Heart left ventricle (tissue), 16 donors: ENCODE data around the gene IL17REL. TPM values are rescaled to one million over a fixed set of nuclear protein-coding genes. Genes with fewer than 3 reads are reported as not detected.
A peak's percentile ranks its signal among the peaks of the same experiment; 100 is the strongest.

Source experiments
- ATAC-seq, 4 donors: fragments of 200-7000 bp; cut with Tn5 transposase; one replicate each; pipeline ENCODE4 v1.9.1; 2020 to 2022; ENCODE audit warnings: moderate library complexity in 4 of 4, mild to moderate bottlenecking in 3 of 4, moderate number of reproducible peaks in 1 of 4
- DNase-seq, 5 donors: peaks; one replicate each; pipeline ENCODE4 v3.0.0-alpha.2; 2020
- H3K27ac ChIP-seq, 12 donors: fragments of 200-600 bp; sonication (generic) in 4 of 12; one replicate each; pipeline versions ENCODE4 v1.5.0 to v1.8.0; 2016 to 2022; ENCODE audit warnings: mild to moderate bottlenecking in 2 of 12
- H3K27me3 ChIP-seq, 9 donors: fragments of 200-600 bp; sonication (generic) in 2 of 9; one replicate each; pipeline versions ENCODE4 v1.5.1 to v1.8.0; 2016 to 2022; ENCODE audit warnings: mild to moderate bottlenecking in 3 of 9
- H3K36me3 ChIP-seq, 9 donors: fragments of 200-600 bp; sonication (generic) in 2 of 9; one replicate each; pipeline versions ENCODE4 v1.5.0 to v1.8.0; 2018 to 2022; ENCODE audit warnings: mild to moderate bottlenecking in 2 of 9
- H3K4me1 ChIP-seq, 12 donors: fragments of 200-600 bp; sonication (generic) in 4 of 12; one replicate each; pipeline versions ENCODE4 v1.5.0 to v1.8.0; 2016 to 2022; ENCODE audit warnings: mild to moderate bottlenecking in 3 of 12
- H3K4me3 ChIP-seq, 12 donors: fragments of 200-600 bp; sonication (generic) in 4 of 12; one replicate each; pipeline versions ENCODE4 v1.5.0 to v1.8.0; 2017 to 2022; ENCODE audit warnings: mild to moderate bottlenecking in 9 of 12, moderate library complexity in 4 of 12
- H3K9me3 ChIP-seq, 12 donors: fragments of 200-600 bp; sonication (generic) in 4 of 12; one replicate each; pipeline versions ENCODE4 v1.5.0 to v1.8.0; 2016 to 2022; ENCODE audit warnings: mild to moderate bottlenecking in 1 of 12
- POLR2A ChIP-seq, 2 donors: fragments of 450-650 bp; IDR thresholded peaks; one replicate each; pipeline ENCODE4 v1.6.1; 2017; ENCODE audit warnings: antibody characterized with exemption in 2 of 2, mild to moderate bottlenecking in 2 of 2, moderate library complexity in 2 of 2
- WGBS, 4 donors: extraction: QIAGEN DNeasy Blood & Tissue Kit in 2 of 4; methylation state at CpG; one replicate each; pipeline versions ENCODE4 v1.1.5 to v1.1.7; 2013 to 2018; 5-methylcytosine and 5-hydroxymethylcytosine counted together
- intact Hi-C, 10 donors: fragments of 100-400 bp; cut with DNase I; formaldehyde crosslinking; loops; one replicate each; pipeline versions ENCODE4 v1.11.1 to v1.14.2; 2022
- polyA plus RNA-seq, 2 donors: library from polyadenylated mRNA; stranded (reverse); fragments of 200-250 nt; gene quantifications; one replicate each; pipeline ENCODE4 v1.2.3, GENCODE V29; 2013
- total RNA-seq, 9 donors: library from RNA; depleted of rRNA in 2 of 9; stranded (reverse); fragments of >200 nt in 2 of 9; fragmentation: NEBNext Ultra II Directional in 3 of 9; extraction: Animal tissue kit (Norgen Biotek cat#: 25700) in 3 of 9; gene quantifications; one replicate each; pipeline versions ENCODE4 v1.1.0 to v1.2.4, GENCODE V29; 2016 to 2023
- TF ChIP-seq, protein P1 (sequence below), 12 donors: fragments of 200-600 bp; sonication (generic) in 4 of 12; IDR thresholded peaks; one replicate each; pipeline versions ENCODE4 v1.5.0 to v1.8.0; 2018 to 2022; ENCODE audit warnings: antibody characterized with exemption in 12 of 12, mild to moderate bottlenecking in 5 of 12
- donor health status: ischemic (EF 13 %, LVEDD 7.1; RV severe dilation, severe dysfunction).
- donor health status: healthy with polysubstance abuse.
- donor health status: DM: no; HTN: yes; CAD: no.
- donor health status: DM: no; HTN: no; CAD: no.
- donor health status: ischemic (EF 25% LVEDD 6.9; RV normal size, moderate dysfunction).
- donor health status: ischemic (EF 25% LVEDD 5.7; RV mildly dilated, moderate dysfunction).
- donor health status: healthy.
- donor health status: DM: yes; HTN: yes; CAD: no.
- donor health status: ischemic (EF 35%, LVEDD 5.7; RV mildly dilated, moderate dysfunction).
- donor health status: nonischemic (EF 11% LVEDD 7.7; RV severe dilation, severe dysfunction).
- donor health status: DM: yes; HTN: yes; CAD: no.
- donor health status: PGD.
- donor health status: ischemic (EF 29% LVEDD 5.4; RV normal size, mild dysfunction).
- donor health status: nonischemic (EF 23%, LVEDD 6.1; RV moderate dilation, normal function).

Gene IL17REL
- total and polyA plus RNA-seq, 11 donors: not detected

DNA sequence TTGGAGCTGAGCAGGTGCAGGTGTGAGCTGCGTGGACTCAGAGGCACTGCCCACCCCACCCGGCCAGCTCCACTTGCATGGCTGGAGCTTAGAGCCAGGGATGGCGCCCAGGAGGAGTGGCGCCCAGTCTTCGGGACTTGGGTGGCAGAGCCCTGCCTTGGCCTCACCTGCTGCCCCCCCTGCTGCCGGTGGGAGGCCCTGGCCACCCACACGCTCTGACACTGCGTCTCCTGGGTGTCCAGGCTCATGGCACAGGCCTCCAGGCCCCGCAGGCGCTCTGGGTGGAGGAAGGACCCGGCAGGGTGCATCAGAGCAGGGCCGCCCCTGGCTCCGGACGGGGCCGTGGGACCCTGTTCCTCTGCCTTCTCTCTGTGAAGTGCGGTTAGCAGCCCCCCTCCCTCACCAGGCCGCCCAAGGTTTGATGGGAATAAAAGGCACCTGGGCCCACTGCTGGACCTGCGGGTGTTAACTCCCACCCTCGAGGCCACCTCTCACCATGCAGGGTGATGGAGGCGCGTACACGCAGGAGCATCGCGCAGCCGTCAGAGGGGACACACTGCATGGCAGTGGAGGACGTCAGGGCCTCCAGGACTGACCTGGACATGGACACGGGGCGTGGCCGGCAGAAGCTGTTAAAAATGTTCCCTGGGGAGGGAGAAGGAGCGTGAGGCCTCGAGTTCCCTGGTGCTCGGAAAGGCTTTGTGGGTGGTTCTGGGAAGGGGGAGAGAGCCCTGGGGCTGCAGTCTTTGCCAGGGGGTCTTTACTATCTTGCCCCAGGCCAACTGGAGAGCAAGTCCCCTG lies 11.8 kb downstream of the IL17REL start:
- Histone ChIP-seq H3K27ac (no peak overlapping the region), H3K27me3 (peaks cover 0 to 11% (median 8%) of the 10 kb centered on the region in 9 donors), H3K36me3 (no peaks in the 10 kb centered on the region), H3K9me3 (no peaks in the 10 kb centered on the region), H3K4me1 (peaks cover 0 to 11% (median 0%) of the 10 kb centered on the region in 12 donors), H3K4me3 (no peak overlapping the region)
- 90 to 94% (median 94%) methylated on average over 23 to 32 of the region's 32 CpGs for WGBS, 4 donors
- TF ChIP-seq POLR2A (IDR thresholded peaks at IDR 0.05): no peak
- TF ChIP-seq, protein P1, sequence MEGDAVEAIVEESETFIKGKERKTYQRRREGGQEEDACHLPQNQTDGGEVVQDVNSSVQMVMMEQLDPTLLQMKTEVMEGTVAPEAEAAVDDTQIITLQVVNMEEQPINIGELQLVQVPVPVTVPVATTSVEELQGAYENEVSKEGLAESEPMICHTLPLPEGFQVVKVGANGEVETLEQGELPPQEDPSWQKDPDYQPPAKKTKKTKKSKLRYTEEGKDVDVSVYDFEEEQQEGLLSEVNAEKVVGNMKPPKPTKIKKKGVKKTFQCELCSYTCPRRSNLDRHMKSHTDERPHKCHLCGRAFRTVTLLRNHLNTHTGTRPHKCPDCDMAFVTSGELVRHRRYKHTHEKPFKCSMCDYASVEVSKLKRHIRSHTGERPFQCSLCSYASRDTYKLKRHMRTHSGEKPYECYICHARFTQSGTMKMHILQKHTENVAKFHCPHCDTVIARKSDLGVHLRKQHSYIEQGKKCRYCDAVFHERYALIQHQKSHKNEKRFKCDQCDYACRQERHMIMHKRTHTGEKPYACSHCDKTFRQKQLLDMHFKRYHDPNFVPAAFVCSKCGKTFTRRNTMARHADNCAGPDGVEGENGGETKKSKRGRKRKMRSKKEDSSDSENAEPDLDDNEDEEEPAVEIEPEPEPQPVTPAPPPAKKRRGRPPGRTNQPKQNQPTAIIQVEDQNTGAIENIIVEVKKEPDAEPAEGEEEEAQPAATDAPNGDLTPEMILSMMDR (IDR thresholded peaks at IDR 0.05): no peak
- intact Hi-C loops: no loop called here
- ATAC-seq: no peak
- DNase-seq: peak in 1 of 5 donors; percentile 15

GRCh38 chr22:49999946-50000586 lies 12.5 kb downstream of the IL17REL start:
- intact Hi-C loops: loop anchor here in 1 of 10 donors (10.0 kb wide), 1 partner anchor 65 kb away; no protein-coding TSS in a partner anchor
- H3K4me3 ChIP-seq: peak overlapping the region in 7 of 12 donors; percentile 12 to 45 (median 28)
- 32 to 65% (median 42%) methylated on average over 14 to 41 of the region's 41 CpGs for WGBS, 4 donors

GRCh38 chr22:49999063-49999945 lies 13.3 kb downstream of the IL17REL start:
- intact Hi-C loops: loop anchor here in 1 of 10 donors (10.0 kb wide), 1 partner anchor 65 kb away; no protein-coding TSS in a partner anchor
- Histone ChIP-seq H3K4me1 (peaks cover 0 to 11% (median 0%) of the 10 kb centered on the region in 12 donors), H3K27ac (no peak overlapping the region), H3K4me3 (peak overlapping the region in 7 of 12 donors; percentile 12 to 45 (median 28)), H3K36me3 (no peaks in the 10 kb centered on the region), H3K27me3 (peaks cover 0 to 11% (median 7%) of the 10 kb centered on the region in 9 donors), H3K9me3 (no peaks in the 10 kb centered on the region)
- ATAC-seq (peak in 1 of 4 donors; percentile 71), DNase-seq (peak in 2 of 5 donors; percentile 16 to 76)
- WGBS, 4 donors: 13 to 38% (median 20%) methylated on average over 16 to 66 of the region's 70 CpGs
- TF ChIP-seq, protein P1 (IDR thresholded peaks at IDR 0.05): no peak
- no peak for TF ChIP-seq POLR2A (IDR thresholded peaks at IDR 0.05)

More at GRCh38 chr22:49999946-50000586, 12.5 kb downstream of the IL17REL start:
- Histone ChIP-seq H3K27ac (no peak overlapping the region), H3K9me3 (no peaks in the 10 kb centered on the region), H3K27me3 (peaks cover 0 to 11% (median 8%) of the 10 kb centered on the region in 9 donors), H3K36me3 (no peaks in the 10 kb centered on the region), H3K4me1 (peaks cover 0 to 11% (median 0%) of the 10 kb centered on the region in 12 donors)
- DNase-seq (peak in 1 of 5 donors; percentile 55), ATAC-seq (no peak)
- TF ChIP-seq, protein P1 (IDR thresholded peaks at IDR 0.05): no peak
- TF ChIP-seq POLR2A (IDR thresholded peaks at IDR 0.05): no peak
